Neural progenitor cell (in vitro differentiated cells): ENCODE results near the gene NUMB. TPM values are rescaled to one million over a fixed set of nuclear protein-coding genes. Genes with fewer than 3 reads are reported as not detected.

Experiments
- DNase-seq: peaks from one replicate; pipeline ENCODE4 v3.0.0-alpha.2; 2016; ENCODE audit warnings: low spot score
- H2AFZ ChIP-seq: fragments of 200-600 bp; sonication (generic); replicated peaks from 2 replicates; pipeline ENCODE4 v1.6.1; 2016; ENCODE audit warnings: antibody characterized with exemption
- H3F3A ChIP-seq: fragments of 200-600 bp; sonication (generic); 2 replicates; pipeline ENCODE4 v1.6.1; 2016; ENCODE audit warnings: antibody characterized with exemption, low read depth
- H3K27ac ChIP-seq: fragments of 200-600 bp; sonication (generic); 2 replicates; pipeline ENCODE4 v1.5.1; 2016; ENCODE audit warnings: mild to moderate bottlenecking
- H3K27me3 ChIP-seq: fragments of 200-600 bp; sonication (generic); 2 replicates; pipeline ENCODE4 v1.6.1; 2016; ENCODE audit warnings: mild to moderate bottlenecking, moderate library complexity
- H3K36me3 ChIP-seq: fragments of 200-600 bp; sonication (generic); 2 replicates; pipeline ENCODE4 v1.5.1; 2016
- H3K4me1 ChIP-seq: fragments of 200-600 bp; sonication (generic); 2 replicates; pipeline ENCODE4 v1.6.1; 2016; ENCODE audit warnings: mixed run types
- H3K4me2 ChIP-seq: fragments of 200-600 bp; sonication (generic); 2 replicates; pipeline ENCODE4 v1.6.1; 2016
- H3K4me3 ChIP-seq: fragments of 200-600 bp; sonication (generic); 2 replicates; pipeline ENCODE4 v1.5.1; 2016
- H3K79me2 ChIP-seq: fragments of 200-600 bp; sonication (generic); 2 replicates; pipeline ENCODE4 v1.6.1; 2016; ENCODE audit warnings: low read depth
- H3K9ac ChIP-seq: fragments of 200-600 bp; sonication (generic); 2 replicates; pipeline ENCODE4 v1.6.1; 2016
- H3K9me3 ChIP-seq: fragments of 200-600 bp; sonication (generic); 2 replicates; pipeline ENCODE4 v1.5.1; 2016; ENCODE audit warnings: low read depth
- H4K20me1 ChIP-seq: fragments of 200-600 bp; sonication (generic); 2 replicates; pipeline ENCODE4 v1.6.1; 2016; ENCODE audit warnings: low read depth
- H3K27ac Mint-ChIP-seq: 3 replicates; pipeline ENCODE4 v1.8.0; 2021; ENCODE audit warnings: mixed read lengths
- H3K27me3 Mint-ChIP-seq: 2 replicates; pipeline ENCODE4 v1.8.0; 2022; ENCODE audit warnings: low read depth, mild to moderate bottlenecking, inconsistent platforms, moderate library complexity, mixed read lengths; ENCODE audit not compliant: insufficient read depth
- H3K36me3 Mint-ChIP-seq: 3 replicates; pipeline ENCODE4 v1.8.0; 2021; ENCODE audit warnings: mixed read lengths
- H3K4me1 Mint-ChIP-seq: 3 replicates; pipeline ENCODE4 v1.8.0; 2021; ENCODE audit warnings: mixed read lengths
- H3K4me3 Mint-ChIP-seq: 3 replicates; pipeline ENCODE4 v1.8.0; 2021; ENCODE audit warnings: mild to moderate bottlenecking, moderate library complexity, mixed read lengths
- H3K9me3 Mint-ChIP-seq: 3 replicates; pipeline ENCODE4 v1.8.0; 2020; ENCODE audit warnings: mixed read lengths
- CTCF ChIP-seq: fragments of 200-600 bp; sonication (generic); IDR thresholded peaks from 2 replicates; pipeline ENCODE4 v1.5.1; 2017; ENCODE audit warnings: antibody characterized with exemption, mild to moderate bottlenecking
- EZH2 ChIP-seq: fragments of 200-600 bp; sonication (generic); IDR thresholded peaks from 2 replicates; pipeline ENCODE4 v1.6.1; 2017; ENCODE audit warnings: antibody characterized with exemption, mild to moderate bottlenecking, moderate library complexity
- EZH2phosphoT487 ChIP-seq: fragments of 200-600 bp; sonication (generic); IDR thresholded peaks from 2 replicates; pipeline ENCODE4 v1.6.1; 2017; ENCODE audit warnings: antibody characterized with exemption
- total RNA-seq: library from RNA; depleted of rRNA; stranded (reverse); fragments of >200 nt; gene quantifications from 2 replicates; pipeline ENCODE4 v1.2.3, GENCODE V29; 2015; ENCODE audit warnings: low replicate concordance

Gene NUMB
- total RNA-seq, 1 donor from 2014 or later, result 37.2 TPM

GRCh38 chr14:73324533-73324932 lies 133.8 kb downstream of the NUMB start:
- Histone ChIP-seq H3K4me2 (no peak overlapping the region), H3K27me3 (no peaks in the 10 kb centered on the region), H4K20me1 (no peaks in the 10 kb centered on the region), H3F3A (peaks cover 5% of the 10 kb centered on the region), H2AFZ (no peak overlapping the region), H3K9ac (no peak overlapping the region), H3K4me1 (peaks cover 5% of the 10 kb centered on the region), H3K9me3 (no peaks in the 10 kb centered on the region), H3K4me3 (no peak overlapping the region), H3K27ac (no peak overlapping the region), H3K79me2 (no peaks in the 10 kb centered on the region), H3K36me3 (no peaks in the 10 kb centered on the region)
- H3K27ac Mint-ChIP-seq, result no peak overlapping the region
- no peaks in the 10 kb centered on the region for H3K9me3 Mint-ChIP-seq
- TF ChIP-seq EZH2 (no peak), EZH2phosphoT487 (no peak), CTCF (no peak)
- H3K4me3 Mint-ChIP-seq, result no peak overlapping the region
- peaks cover 17% of the 10 kb centered on the region for H3K4me1 Mint-ChIP-seq
- H3K27me3 Mint-ChIP-seq, result no peaks in the 10 kb centered on the region
- DNase-seq, result no peak
- H3K36me3 Mint-ChIP-seq, result peaks cover 2% of the 10 kb centered on the region

- Histone ChIP-seq H3K4me3 (no peak overlapping the region), H3K27me3 (no peaks in the 10 kb centered on the region), H3K79me2 (no peaks in the 10 kb centered on the region), H3K4me2 (peak overlapping the region; percentile 11), H3K9ac (no peak overlapping the region), H2AFZ (no peak overlapping the region), H3K27ac (no peak overlapping the region), H4K20me1 (no peaks in the 10 kb centered on the region), H3K36me3 (no peaks in the 10 kb centered on the region), H3F3A (peaks cover 5% of the 10 kb centered on the region), H3K4me1 (peaks cover 5% of the 10 kb centered on the region), H3K9me3 (no peaks in the 10 kb centered on the region)
- no peaks in the 10 kb centered on the region for H3K27me3 Mint-ChIP-seq
- TF ChIP-seq EZH2, result no peak
- TF ChIP-seq EZH2phosphoT487, result no peak
- TF ChIP-seq CTCF, result no peak
- H3K4me1 Mint-ChIP-seq, result peaks cover 17% of the 10 kb centered on the region
- peaks cover 5% of the 10 kb centered on the region for H3K36me3 Mint-ChIP-seq
- no peak overlapping the region for H3K4me3 Mint-ChIP-seq
- no peak overlapping the region for H3K27ac Mint-ChIP-seq
- DNase-seq, result no peak
- H3K9me3 Mint-ChIP-seq, result no peaks in the 10 kb centered on the region
Measured at GRCh38 chr14:73323896-73324399, 134.4 kb downstream of the NUMB start.

- Mint-ChIP-seq H3K9me3 (no peaks in the 10 kb centered on the region), H3K27ac (no peak overlapping the region), H3K27me3 (no peaks in the 10 kb centered on the region), H3K4me3 (no peak overlapping the region), H3K4me1 (no peaks in the 10 kb centered on the region), H3K36me3 (peaks cover 1% of the 10 kb centered on the region)
- no peaks in the 10 kb centered on the region for H3K36me3 ChIP-seq
- no peak overlapping the region for H3K4me2 ChIP-seq
- H3K4me1 ChIP-seq, result no peaks in the 10 kb centered on the region
- H3K27me3 ChIP-seq, result no peaks in the 10 kb centered on the region
- H3K79me2 ChIP-seq, result no peaks in the 10 kb centered on the region
- H2AFZ ChIP-seq, result no peak overlapping the region
- H3K27ac ChIP-seq, result no peak overlapping the region
- H3K9ac ChIP-seq, result no peak overlapping the region
- H4K20me1 ChIP-seq, result no peaks in the 10 kb centered on the region
- no peak for TF ChIP-seq CTCF
- TF ChIP-seq EZH2, result no peak
- no peak for TF ChIP-seq EZH2phosphoT487
- DNase-seq, result no peak
- no peak overlapping the region for H3K4me3 ChIP-seq
- H3K9me3 ChIP-seq, result no peaks in the 10 kb centered on the region
- H3F3A ChIP-seq, result no peaks in the 10 kb centered on the region
Measured at GRCh38 chr14:73313151-73313550, 145.2 kb downstream of the NUMB start.
